Activated naive CD8-positive, alpha-beta T cell treated with anti-CD3 and anti-CD28 coated beads, Interleukin-2, amount 50 U/mL, for 24 hours (primary cell): ENCODE results near the gene INSYN2A.

Experiments
- ATAC-seq: fragments of 150-1000 bp; cut with Tn5 transposase; one replicate; pipeline ENCODE4 v1.10.0; 2021
- DNase-seq: peaks from one replicate; pipeline ENCODE4 v3.0.0; 2021
- H3K27ac Mint-ChIP-seq: one replicate; pipeline ENCODE4 v1.8.0; 2021; ENCODE audit warnings: mild to moderate bottlenecking, mixed read lengths
- H3K27me3 Mint-ChIP-seq: one replicate; pipeline ENCODE4 v1.8.0; 2021; ENCODE audit warnings: mixed read lengths
- H3K36me3 Mint-ChIP-seq: one replicate; pipeline ENCODE4 v1.8.0; 2021; ENCODE audit warnings: low read depth, mixed read lengths
- H3K4me1 Mint-ChIP-seq: one replicate; pipeline ENCODE4 v1.8.0; 2021; ENCODE audit warnings: mixed read lengths
- H3K4me3 Mint-ChIP-seq: one replicate; pipeline ENCODE4 v1.8.0; 2021; ENCODE audit warnings: mild to moderate bottlenecking, moderate library complexity, mixed read lengths
- H3K9me3 Mint-ChIP-seq: one replicate; pipeline ENCODE4 v1.8.0; 2021; ENCODE audit warnings: mixed read lengths

Gene INSYN2A

DNA sequence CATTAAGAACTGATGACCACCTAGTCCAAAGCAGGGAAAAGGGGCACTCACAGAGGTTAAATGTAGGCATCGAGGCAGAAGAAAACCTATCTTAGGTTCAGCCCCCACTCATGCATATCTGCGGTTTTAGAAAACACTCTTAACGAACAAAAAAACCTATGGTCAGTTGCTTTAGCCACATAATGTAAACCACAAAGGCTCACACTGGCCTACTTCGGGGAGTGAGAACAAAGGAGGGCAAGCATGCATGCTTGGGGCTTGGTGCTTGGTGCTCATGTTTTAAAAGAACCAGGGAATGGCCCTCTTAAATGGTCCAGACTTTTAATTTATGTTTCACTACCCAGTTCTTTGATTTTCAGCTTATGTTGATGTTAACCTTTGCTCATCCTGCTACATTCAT is 14.2 kb downstream of the INSYN2A start:
- no peaks in the 10 kb centered on the region for H3K36me3 Mint-ChIP-seq
- no peak for DNase-seq
- no peak for ATAC-seq
- no peaks in the 10 kb centered on the region for H3K4me1 Mint-ChIP-seq
- no peaks in the 10 kb centered on the region for H3K9me3 Mint-ChIP-seq
- no peaks in the 10 kb centered on the region for H3K27me3 Mint-ChIP-seq
- no peak overlapping the region for H3K4me3 Mint-ChIP-seq
- H3K27ac Mint-ChIP-seq: no peak overlapping the region

DNA sequence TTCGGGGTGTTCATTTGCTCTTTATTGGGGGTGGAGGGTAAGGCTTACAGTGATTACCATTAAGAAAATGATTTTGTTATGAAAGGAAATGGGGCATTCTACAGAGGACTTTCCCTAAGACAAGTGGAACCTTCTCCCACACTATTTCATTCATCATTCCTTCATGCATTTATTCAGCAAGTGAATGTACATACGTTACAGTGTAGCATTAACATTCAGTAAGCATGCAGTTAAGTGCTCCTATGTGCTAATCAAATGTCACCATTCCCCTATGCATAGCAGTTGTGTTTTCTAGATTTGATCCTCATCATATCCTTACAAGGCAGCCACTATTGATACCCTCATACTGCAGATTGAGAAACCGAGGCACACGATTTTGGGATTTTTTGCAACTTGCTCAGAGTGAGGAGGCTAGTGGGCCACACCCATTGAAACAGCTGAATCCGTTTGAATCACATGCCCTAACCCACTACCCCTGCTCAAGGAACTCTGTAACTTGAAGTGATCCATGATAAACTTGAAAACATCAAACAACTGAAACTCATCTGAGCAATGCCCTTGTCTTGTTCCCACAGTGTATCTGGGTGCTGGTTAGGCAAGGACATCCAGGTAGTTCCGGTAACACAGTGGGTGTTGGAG is 16.7 kb downstream of the INSYN2A start:
- no peak for ATAC-seq

DNA sequence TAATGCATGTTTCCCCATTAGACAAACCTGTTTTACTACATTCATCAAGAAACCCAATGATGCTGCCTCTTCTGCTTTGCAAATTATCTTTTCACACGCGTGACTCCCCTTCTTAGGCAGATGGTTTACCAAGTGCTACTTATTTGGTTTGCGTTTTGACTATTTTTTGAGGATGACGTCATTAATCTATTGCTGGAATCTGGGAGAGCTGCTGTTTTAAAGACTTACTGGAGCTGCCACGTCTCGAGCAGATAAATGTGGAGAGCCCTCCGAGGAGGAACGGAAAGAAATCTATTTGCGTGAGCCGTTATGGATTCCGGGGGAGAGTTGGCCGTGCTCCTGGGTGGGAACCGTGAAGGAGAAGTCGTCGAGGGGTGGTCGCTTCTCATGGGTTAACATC is 19.7 kb downstream of the INSYN2A start:
- ATAC-seq (no peak), DNase-seq (no peak)
- Mint-ChIP-seq H3K4me1 (no peaks in the 10 kb centered on the region), H3K27ac (no peak overlapping the region), H3K4me3 (no peak overlapping the region), H3K27me3 (no peaks in the 10 kb centered on the region), H3K36me3 (no peaks in the 10 kb centered on the region), H3K9me3 (no peaks in the 10 kb centered on the region)

More for the DNA sequence above, 16.7 kb downstream of the INSYN2A start:
- Mint-ChIP-seq H3K27ac (no peak overlapping the region), H3K36me3 (no peaks in the 10 kb centered on the region), H3K9me3 (no peaks in the 10 kb centered on the region), H3K4me3 (no peak overlapping the region), H3K27me3 (no peaks in the 10 kb centered on the region), H3K4me1 (no peaks in the 10 kb centered on the region)
- DNase-seq: no peak

DNA sequence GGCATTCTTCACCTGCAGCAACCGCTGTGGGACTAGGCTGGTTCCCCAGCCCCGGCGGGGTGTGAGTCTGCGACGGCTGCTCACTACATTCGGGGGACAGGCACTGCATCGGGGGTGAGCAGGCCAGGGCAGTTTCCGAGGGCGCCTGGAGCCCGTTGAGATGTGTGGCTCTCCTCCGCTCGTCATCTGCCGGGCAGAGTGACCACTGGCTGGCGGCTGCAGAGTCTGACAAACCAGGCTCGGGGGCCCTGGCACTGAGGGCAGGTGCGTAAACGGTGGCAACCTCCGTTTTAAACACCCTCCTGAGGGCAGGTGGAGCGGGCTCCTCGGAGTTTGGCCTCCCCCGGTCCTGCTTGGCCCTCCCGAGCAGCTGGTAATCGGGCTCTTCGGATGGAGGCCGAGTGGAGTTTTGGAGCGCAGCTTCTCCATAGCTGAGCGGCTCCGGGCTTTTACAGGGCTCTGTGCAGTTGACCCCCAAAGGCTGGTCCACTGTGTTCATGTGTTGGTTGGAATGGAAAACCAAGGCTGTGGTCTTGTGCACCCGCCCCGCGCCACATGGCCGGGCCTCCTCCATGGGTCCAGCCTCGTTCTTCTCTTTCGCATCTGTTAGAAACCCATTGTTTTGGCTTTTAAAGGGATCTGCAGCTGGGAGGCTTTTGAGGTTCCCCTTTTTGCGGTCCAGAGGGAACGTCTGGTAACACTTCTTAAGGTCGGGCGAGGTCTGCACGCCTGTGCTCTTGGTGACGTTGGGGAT is 20.9 kb downstream of the INSYN2A start:
- no peak overlapping the region for H3K4me3 Mint-ChIP-seq
- H3K9me3 Mint-ChIP-seq: no peaks in the 10 kb centered on the region
- H3K27me3 Mint-ChIP-seq: no peaks in the 10 kb centered on the region

DNA sequence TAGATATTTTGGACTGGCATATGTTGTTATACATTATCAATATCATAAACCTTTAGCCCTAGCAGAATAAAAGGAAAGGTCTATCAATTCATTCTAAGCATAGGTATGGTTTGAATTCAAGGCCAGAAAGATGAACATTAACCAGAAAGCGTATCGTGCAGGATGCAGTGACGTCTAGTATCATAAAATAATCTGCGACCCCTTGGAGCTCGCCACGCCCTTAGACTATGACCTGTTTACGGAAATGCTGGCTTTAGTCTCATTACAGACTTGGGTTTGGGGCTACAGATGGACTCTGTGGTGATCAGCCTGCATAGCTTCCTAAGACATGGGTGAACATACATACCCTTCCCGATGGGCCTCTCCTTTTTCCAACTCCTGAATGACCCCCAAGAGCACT is 21.5 kb downstream of the INSYN2A start:
- Mint-ChIP-seq H3K27ac (no peak overlapping the region), H3K4me3 (no peak overlapping the region), H3K9me3 (no peaks in the 10 kb centered on the region), H3K27me3 (no peaks in the 10 kb centered on the region), H3K36me3 (no peaks in the 10 kb centered on the region), H3K4me1 (no peaks in the 10 kb centered on the region)
- DNase-seq: no peak
- no peak for ATAC-seq

More for the DNA sequence above, 20.9 kb downstream of the INSYN2A start:
- Mint-ChIP-seq H3K27ac (no peak overlapping the region), H3K4me1 (no peaks in the 10 kb centered on the region), H3K36me3 (no peaks in the 10 kb centered on the region)
- DNase-seq: no peak
- no peak for ATAC-seq

DNA sequence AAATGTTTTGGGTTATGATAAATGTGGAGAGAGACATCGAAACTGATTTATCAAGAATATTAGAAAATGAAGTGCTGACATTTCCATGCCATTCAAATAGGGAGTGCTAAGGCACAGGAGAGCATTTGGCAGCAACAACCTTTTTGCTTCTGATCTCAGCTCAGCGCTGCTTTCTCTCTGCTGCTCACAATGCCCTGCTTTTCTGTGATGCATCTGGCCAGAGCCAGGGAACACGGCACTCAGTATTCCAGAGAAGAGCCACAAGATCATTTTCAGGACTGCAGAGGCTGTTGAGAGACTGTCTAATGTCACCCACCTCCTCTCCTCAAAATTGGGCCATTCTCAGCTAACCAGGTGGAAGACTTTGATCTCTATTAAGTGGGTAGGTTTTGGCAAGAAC is 28.1 kb downstream of the INSYN2A start:
- DNase-seq (no peak), ATAC-seq (no peak)
- Mint-ChIP-seq H3K36me3 (no peaks in the 10 kb centered on the region), H3K9me3 (no peaks in the 10 kb centered on the region), H3K27ac (no peak overlapping the region), H3K4me3 (no peak overlapping the region), H3K27me3 (no peaks in the 10 kb centered on the region), H3K4me1 (no peaks in the 10 kb centered on the region)

DNA sequence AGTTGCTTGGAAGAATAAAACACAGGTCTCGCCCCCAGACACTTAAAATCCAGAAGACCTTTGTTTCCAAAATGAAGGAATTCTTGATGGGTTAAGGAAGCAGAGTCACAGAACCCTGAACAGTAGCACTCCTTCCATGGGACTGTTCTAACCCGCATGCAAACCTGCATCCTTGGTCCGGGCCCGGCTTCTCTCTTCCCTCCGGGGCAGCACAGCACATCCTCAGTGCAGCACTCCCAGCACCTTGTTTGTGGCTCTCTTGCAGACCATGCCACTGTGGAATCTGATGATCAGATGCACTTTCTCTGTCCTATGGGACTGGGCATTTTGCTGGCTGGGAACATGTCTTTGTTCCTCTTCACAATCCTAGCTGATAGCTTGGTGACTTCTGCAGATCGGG is 33.5 kb downstream of the INSYN2A start:
- Mint-ChIP-seq H3K36me3 (no peaks in the 10 kb centered on the region), H3K4me1 (no peaks in the 10 kb centered on the region), H3K4me3 (no peak overlapping the region), H3K9me3 (no peaks in the 10 kb centered on the region), H3K27ac (no peak overlapping the region), H3K27me3 (no peaks in the 10 kb centered on the region)
- ATAC-seq (no peak), DNase-seq (no peak)

DNA sequence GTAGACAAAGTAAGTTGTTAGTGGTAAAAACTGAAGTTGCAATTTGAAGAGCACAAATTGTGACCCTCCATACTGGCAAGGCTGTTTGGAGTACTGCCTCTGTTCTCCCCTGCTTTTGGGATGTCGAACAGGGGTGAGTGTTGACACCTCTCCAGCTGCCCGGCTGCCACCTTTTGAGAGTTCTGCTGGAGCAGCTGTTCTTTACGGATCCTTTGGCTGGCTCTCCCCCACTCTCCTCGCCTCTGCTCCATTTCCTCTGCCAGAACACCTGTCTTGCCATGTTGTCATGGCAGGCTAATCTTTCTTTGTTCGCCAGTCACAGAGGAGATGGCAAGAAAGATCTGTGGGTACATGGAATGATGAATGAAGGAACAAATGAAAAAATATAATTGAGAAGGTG is 34.9 kb downstream of the INSYN2A start:
- Mint-ChIP-seq H3K9me3 (no peaks in the 10 kb centered on the region), H3K4me1 (no peaks in the 10 kb centered on the region), H3K4me3 (no peak overlapping the region), H3K27me3 (no peaks in the 10 kb centered on the region), H3K36me3 (no peaks in the 10 kb centered on the region), H3K27ac (no peak overlapping the region)
- ATAC-seq: no peak
- no peak for DNase-seq

DNA sequence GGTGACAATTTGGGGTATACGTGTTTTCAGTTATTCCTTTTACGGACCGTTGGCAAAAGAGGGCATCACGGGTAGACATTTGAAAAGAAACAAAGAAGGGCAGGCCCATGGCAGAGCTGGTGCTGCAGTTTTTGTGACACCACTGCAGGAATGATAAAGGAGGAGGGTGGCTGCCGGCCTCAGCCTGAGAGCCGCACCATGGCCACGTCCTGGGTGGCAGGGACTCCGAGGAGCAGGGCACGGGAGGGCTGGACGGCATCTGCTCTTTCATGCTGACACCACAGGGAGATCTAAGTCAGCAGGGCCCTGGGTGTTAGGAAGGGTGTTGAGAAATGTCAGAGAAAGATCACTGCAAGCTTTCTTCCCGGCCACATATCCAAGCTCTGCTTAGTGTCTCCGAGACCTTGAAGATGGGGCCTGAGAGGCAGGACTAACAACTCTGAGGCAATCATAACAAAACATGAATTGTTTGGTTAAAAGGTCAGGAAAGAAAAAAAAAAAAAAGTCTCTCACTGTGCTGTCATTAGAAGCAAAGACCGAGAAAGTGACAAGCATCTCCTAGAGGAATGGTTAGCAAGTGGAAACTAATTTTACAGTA is 36.6 kb downstream of the INSYN2A start:
- H3K27me3 Mint-ChIP-seq: no peaks in the 10 kb centered on the region
- no peak overlapping the region for H3K27ac Mint-ChIP-seq
- no peaks in the 10 kb centered on the region for H3K9me3 Mint-ChIP-seq
- ATAC-seq (no peak), DNase-seq (no peak)
- H3K36me3 Mint-ChIP-seq: no peaks in the 10 kb centered on the region
- no peaks in the 10 kb centered on the region for H3K4me1 Mint-ChIP-seq
- H3K4me3 Mint-ChIP-seq: no peak overlapping the region

DNA sequence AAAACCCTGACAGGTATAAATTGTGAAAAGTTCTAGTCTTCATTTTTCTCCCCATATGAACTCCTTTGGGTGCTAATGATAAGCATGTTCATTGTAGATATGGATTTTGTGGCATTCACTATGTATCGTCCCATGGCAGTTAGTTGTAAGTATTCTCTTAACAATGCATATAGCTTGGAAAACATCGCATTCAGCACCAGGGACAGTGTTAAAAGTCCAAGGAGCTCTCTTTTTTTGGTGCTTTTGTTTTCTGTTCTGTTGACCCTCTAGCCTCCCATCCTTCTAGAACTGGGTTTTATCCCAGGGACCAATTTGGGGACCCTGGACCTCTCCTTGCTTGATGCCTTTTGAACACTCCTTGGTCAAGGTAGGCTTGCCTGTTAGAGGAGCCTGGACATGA is 37.7 kb downstream of the INSYN2A start:
- no peak for ATAC-seq
- H3K9me3 Mint-ChIP-seq: no peaks in the 10 kb centered on the region
- no peaks in the 10 kb centered on the region for H3K27me3 Mint-ChIP-seq
- H3K4me3 Mint-ChIP-seq: no peak overlapping the region
- no peaks in the 10 kb centered on the region for H3K36me3 Mint-ChIP-seq
- no peak overlapping the region for H3K27ac Mint-ChIP-seq
- DNase-seq: no peak
- no peaks in the 10 kb centered on the region for H3K4me1 Mint-ChIP-seq

DNA sequence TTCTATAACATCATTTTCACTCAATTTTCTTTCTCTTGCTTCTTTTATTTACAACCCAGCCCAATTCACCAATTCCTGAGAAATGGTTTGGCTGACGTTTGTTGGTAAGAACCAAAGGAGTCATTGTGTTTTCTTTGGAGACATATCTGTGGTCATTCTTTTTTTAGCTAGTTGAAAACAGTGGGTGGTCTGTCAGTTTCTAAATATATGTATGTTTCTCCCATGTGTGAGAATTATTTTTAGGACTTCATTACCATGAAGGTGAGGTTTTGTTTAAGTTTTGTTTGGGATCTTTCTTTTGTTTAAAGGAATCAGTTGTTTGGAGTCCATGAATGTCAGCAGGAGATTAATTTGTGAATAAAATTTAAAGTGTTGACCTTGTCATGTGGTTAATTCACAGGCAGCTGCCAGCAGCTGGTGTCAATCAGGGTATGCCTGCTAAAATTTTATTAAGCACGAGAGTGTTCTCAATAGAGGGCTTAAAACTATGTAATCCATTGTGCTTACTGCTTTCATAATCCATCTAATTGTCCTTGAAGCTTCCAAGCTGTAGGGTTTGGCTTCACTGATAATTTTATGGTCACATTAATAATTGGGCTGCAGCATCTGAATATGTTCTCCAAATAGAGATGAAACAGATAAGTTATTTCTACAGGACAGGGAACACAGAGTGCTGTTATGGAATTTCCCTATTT is 38.7 kb downstream of the INSYN2A start:
- no peaks in the 10 kb centered on the region for H3K4me1 Mint-ChIP-seq
- no peak for ATAC-seq
- H3K27me3 Mint-ChIP-seq: no peaks in the 10 kb centered on the region
- H3K36me3 Mint-ChIP-seq: no peaks in the 10 kb centered on the region
- no peaks in the 10 kb centered on the region for H3K9me3 Mint-ChIP-seq
- no peak overlapping the region for H3K27ac Mint-ChIP-seq
- no peak for DNase-seq
- no peak overlapping the region for H3K4me3 Mint-ChIP-seq

DNA sequence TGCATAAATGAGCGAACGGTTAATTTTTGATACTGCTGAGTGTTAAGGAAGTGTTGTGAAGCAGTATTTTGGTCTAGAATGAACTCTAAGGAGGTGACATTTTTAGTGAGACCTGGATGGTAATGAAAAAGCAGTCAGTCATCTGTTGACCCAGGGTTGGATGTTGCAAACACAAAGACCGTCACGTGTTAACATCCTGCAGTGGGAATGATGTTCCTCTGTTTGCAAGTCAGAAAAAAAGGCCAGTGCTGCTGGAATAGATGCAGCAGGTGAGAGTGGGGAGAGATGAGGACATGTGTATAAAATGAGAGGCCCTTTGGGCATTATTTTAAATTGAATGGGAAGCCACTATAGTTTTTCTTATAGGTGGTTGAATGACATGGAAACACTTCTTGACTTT is 39.3 kb downstream of the INSYN2A start:
- H3K36me3 Mint-ChIP-seq: no peaks in the 10 kb centered on the region
- H3K4me1 Mint-ChIP-seq: no peaks in the 10 kb centered on the region
- no peaks in the 10 kb centered on the region for H3K9me3 Mint-ChIP-seq

DNA sequence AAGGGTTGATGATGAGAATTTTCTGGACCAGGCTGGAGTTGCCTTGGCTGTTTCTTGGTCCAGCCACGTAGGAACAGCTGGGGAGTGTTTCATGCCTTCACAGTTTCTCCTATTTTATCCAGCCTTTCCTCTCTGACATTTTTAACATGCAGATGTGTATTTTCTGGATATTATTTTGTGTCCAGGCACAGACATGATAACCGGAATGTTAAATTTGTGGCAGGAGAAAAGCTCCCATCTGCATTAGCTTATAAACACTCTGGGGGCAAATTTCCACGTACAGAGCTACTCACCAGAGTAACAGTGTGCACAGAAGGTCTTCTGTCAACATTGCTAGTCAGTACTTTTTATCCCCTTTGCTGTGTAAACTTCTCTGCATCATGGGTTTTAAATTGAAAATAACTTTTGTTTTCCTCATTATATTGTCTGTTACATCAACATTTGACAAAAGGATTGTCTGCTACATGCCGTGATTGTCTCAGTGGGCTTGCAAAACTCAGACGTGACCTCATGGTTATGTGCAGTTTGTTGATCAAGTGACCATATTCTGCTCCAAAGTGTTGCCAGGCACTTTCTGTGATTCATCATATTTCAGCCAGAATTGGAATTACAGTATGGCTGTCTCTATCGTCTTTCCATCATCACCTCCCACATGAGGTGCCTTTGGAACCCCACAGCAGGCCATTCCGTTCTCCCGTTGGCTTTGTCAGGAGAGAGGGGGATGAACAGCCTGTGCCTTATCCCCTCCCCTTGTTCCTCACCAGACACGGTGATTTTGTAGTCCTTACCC is 41.4 kb downstream of the INSYN2A start:
- Mint-ChIP-seq H3K27ac (no peak overlapping the region), H3K27me3 (no peaks in the 10 kb centered on the region), H3K4me3 (no peak overlapping the region), H3K9me3 (no peaks in the 10 kb centered on the region), H3K4me1 (no peaks in the 10 kb centered on the region), H3K36me3 (no peaks in the 10 kb centered on the region)
- DNase-seq: no peak
- no peak for ATAC-seq

More for the DNA sequence above, 39.3 kb downstream of the INSYN2A start:
- ATAC-seq (no peak), DNase-seq (no peak)
- no peaks in the 10 kb centered on the region for H3K27me3 Mint-ChIP-seq
- H3K27ac Mint-ChIP-seq: no peak overlapping the region
- H3K4me3 Mint-ChIP-seq: no peak overlapping the region

DNA sequence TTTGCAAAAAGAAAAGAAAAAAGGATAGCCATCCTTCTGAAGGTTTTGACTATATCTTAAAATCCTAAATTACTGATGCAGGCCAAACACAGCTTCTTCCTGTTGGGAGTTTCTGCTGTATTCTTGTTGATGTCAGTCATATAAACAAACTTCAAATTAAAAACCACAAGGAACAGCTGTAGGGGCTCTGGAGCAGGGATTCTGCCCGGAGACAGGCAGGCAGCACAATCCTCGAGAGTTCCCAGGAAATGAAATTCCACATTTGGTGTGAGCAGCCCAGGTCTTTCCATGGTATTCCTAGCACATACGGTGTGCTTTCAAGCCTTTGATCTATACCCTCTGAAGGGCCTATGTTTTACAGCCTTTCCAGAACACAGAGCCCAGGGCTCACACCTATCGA is 43.2 kb downstream of the INSYN2A start:
- no peak for DNase-seq
- Mint-ChIP-seq H3K4me3 (no peak overlapping the region), H3K27ac (no peak overlapping the region), H3K4me1 (peaks cover 6% of the 10 kb centered on the region), H3K27me3 (no peaks in the 10 kb centered on the region), H3K9me3 (peaks cover 3% of the 10 kb centered on the region), H3K36me3 (no peaks in the 10 kb centered on the region)
- no peak for ATAC-seq
